Neural progenitor cell (in vitro differentiated cells): ENCODE data around the gene PRR12. TPM values are rescaled to one million over a fixed set of nuclear protein-coding genes. Genes with fewer than 3 reads are reported as not detected.

Source experiments
- DNase-seq: peaks from one replicate; pipeline ENCODE4 v3.0.0-alpha.2; 2016; ENCODE audit warnings: low spot score
- H2AFZ ChIP-seq: fragments of 200-600 bp; sonication (generic); replicated peaks from 2 replicates; pipeline ENCODE4 v1.6.1; 2016; ENCODE audit warnings: antibody characterized with exemption
- H3F3A ChIP-seq: fragments of 200-600 bp; sonication (generic); 2 replicates; pipeline ENCODE4 v1.6.1; 2016; ENCODE audit warnings: antibody characterized with exemption, low read depth
- H3K27ac ChIP-seq: fragments of 200-600 bp; sonication (generic); 2 replicates; pipeline ENCODE4 v1.5.1; 2016; ENCODE audit warnings: mild to moderate bottlenecking
- H3K27me3 ChIP-seq: fragments of 200-600 bp; sonication (generic); 2 replicates; pipeline ENCODE4 v1.6.1; 2016; ENCODE audit warnings: mild to moderate bottlenecking, moderate library complexity
- H3K36me3 ChIP-seq: fragments of 200-600 bp; sonication (generic); 2 replicates; pipeline ENCODE4 v1.5.1; 2016
- H3K4me1 ChIP-seq: fragments of 200-600 bp; sonication (generic); 2 replicates; pipeline ENCODE4 v1.6.1; 2016; ENCODE audit warnings: mixed run types
- H3K4me2 ChIP-seq: fragments of 200-600 bp; sonication (generic); 2 replicates; pipeline ENCODE4 v1.6.1; 2016
- H3K4me3 ChIP-seq: fragments of 200-600 bp; sonication (generic); 2 replicates; pipeline ENCODE4 v1.5.1; 2016
- H3K79me2 ChIP-seq: fragments of 200-600 bp; sonication (generic); 2 replicates; pipeline ENCODE4 v1.6.1; 2016; ENCODE audit warnings: low read depth
- H3K9ac ChIP-seq: fragments of 200-600 bp; sonication (generic); 2 replicates; pipeline ENCODE4 v1.6.1; 2016
- H3K9me3 ChIP-seq: fragments of 200-600 bp; sonication (generic); 2 replicates; pipeline ENCODE4 v1.5.1; 2016; ENCODE audit warnings: low read depth
- H4K20me1 ChIP-seq: fragments of 200-600 bp; sonication (generic); 2 replicates; pipeline ENCODE4 v1.6.1; 2016; ENCODE audit warnings: low read depth
- H3K27ac Mint-ChIP-seq: 3 replicates; pipeline ENCODE4 v1.8.0; 2021; ENCODE audit warnings: mixed read lengths
- H3K27me3 Mint-ChIP-seq: 2 replicates; pipeline ENCODE4 v1.8.0; 2022; ENCODE audit warnings: low read depth, mild to moderate bottlenecking, inconsistent platforms, moderate library complexity, mixed read lengths; ENCODE audit not compliant: insufficient read depth
- H3K36me3 Mint-ChIP-seq: 3 replicates; pipeline ENCODE4 v1.8.0; 2021; ENCODE audit warnings: mixed read lengths
- H3K4me1 Mint-ChIP-seq: 3 replicates; pipeline ENCODE4 v1.8.0; 2021; ENCODE audit warnings: mixed read lengths
- H3K4me3 Mint-ChIP-seq: 3 replicates; pipeline ENCODE4 v1.8.0; 2021; ENCODE audit warnings: mild to moderate bottlenecking, moderate library complexity, mixed read lengths
- H3K9me3 Mint-ChIP-seq: 3 replicates; pipeline ENCODE4 v1.8.0; 2020; ENCODE audit warnings: mixed read lengths
- EZH2 ChIP-seq: fragments of 200-600 bp; sonication (generic); IDR thresholded peaks from 2 replicates; pipeline ENCODE4 v1.6.1; 2017; ENCODE audit warnings: antibody characterized with exemption, mild to moderate bottlenecking, moderate library complexity
- EZH2phosphoT487 ChIP-seq: fragments of 200-600 bp; sonication (generic); IDR thresholded peaks from 2 replicates; pipeline ENCODE4 v1.6.1; 2017; ENCODE audit warnings: antibody characterized with exemption
- total RNA-seq: library from RNA; depleted of rRNA; stranded (reverse); fragments of >200 nt; gene quantifications from 2 replicates; pipeline ENCODE4 v1.2.3, GENCODE V29; 2015; ENCODE audit warnings: low replicate concordance
- TF ChIP-seq, protein P1 (sequence below): fragments of 200-600 bp; sonication (generic); IDR thresholded peaks from 2 replicates; pipeline ENCODE4 v1.5.1; 2017; ENCODE audit warnings: antibody characterized with exemption, mild to moderate bottlenecking

Gene PRR12
- total RNA-seq, 1 donor from 2014 or later: 3.2 TPM

DNA sequence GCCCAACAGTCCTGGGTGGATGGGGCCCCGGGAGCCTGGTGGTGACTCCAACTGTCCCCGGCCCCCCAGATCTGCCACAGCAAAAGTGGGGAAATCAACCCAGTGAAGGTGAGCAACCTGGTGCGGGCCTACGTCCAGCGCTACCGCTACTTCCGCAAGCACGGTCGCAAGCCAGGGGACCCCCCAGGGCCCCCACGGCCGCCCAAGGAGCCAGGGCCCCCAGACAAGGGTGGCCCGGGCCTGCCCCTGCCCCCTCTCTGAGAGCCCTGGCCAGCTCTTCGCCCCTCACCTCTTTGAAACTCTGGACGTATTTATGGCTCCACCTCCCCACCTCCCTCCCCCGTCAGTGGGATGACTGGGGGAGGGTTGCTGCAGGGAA lies 67.1 kb downstream of the PRR12 start:
- Histone ChIP-seq H3K4me1 (no peaks in the 10 kb centered on the region), H4K20me1 (peaks cover 24% of the 10 kb centered on the region), H3K4me2 (no peak overlapping the region), H3K27ac (no peak overlapping the region), H3K9me3 (no peaks in the 10 kb centered on the region), H3K4me3 (no peak overlapping the region), H3K27me3 (no peaks in the 10 kb centered on the region), H3K9ac (no peak overlapping the region), H2AFZ (no peak overlapping the region), H3K79me2 (peaks cover under 1% of the 10 kb centered on the region), H3F3A (peaks cover 25% of the 10 kb centered on the region), H3K36me3 (peaks cover 4% of the 10 kb centered on the region)
- H3K36me3 Mint-ChIP-seq: peaks cover 30% of the 10 kb centered on the region
- H3K27me3 Mint-ChIP-seq: no peaks in the 10 kb centered on the region
- H3K4me3 Mint-ChIP-seq: no peak overlapping the region
- TF ChIP-seq, protein P1, sequence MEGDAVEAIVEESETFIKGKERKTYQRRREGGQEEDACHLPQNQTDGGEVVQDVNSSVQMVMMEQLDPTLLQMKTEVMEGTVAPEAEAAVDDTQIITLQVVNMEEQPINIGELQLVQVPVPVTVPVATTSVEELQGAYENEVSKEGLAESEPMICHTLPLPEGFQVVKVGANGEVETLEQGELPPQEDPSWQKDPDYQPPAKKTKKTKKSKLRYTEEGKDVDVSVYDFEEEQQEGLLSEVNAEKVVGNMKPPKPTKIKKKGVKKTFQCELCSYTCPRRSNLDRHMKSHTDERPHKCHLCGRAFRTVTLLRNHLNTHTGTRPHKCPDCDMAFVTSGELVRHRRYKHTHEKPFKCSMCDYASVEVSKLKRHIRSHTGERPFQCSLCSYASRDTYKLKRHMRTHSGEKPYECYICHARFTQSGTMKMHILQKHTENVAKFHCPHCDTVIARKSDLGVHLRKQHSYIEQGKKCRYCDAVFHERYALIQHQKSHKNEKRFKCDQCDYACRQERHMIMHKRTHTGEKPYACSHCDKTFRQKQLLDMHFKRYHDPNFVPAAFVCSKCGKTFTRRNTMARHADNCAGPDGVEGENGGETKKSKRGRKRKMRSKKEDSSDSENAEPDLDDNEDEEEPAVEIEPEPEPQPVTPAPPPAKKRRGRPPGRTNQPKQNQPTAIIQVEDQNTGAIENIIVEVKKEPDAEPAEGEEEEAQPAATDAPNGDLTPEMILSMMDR: no peak
- TF ChIP-seq EZH2phosphoT487 (no peak), EZH2 (no peak)
- H3K9me3 Mint-ChIP-seq: no peaks in the 10 kb centered on the region
- DNase-seq: no peak
- no peaks in the 10 kb centered on the region for H3K4me1 Mint-ChIP-seq
- H3K27ac Mint-ChIP-seq: no peak overlapping the region

DNA sequence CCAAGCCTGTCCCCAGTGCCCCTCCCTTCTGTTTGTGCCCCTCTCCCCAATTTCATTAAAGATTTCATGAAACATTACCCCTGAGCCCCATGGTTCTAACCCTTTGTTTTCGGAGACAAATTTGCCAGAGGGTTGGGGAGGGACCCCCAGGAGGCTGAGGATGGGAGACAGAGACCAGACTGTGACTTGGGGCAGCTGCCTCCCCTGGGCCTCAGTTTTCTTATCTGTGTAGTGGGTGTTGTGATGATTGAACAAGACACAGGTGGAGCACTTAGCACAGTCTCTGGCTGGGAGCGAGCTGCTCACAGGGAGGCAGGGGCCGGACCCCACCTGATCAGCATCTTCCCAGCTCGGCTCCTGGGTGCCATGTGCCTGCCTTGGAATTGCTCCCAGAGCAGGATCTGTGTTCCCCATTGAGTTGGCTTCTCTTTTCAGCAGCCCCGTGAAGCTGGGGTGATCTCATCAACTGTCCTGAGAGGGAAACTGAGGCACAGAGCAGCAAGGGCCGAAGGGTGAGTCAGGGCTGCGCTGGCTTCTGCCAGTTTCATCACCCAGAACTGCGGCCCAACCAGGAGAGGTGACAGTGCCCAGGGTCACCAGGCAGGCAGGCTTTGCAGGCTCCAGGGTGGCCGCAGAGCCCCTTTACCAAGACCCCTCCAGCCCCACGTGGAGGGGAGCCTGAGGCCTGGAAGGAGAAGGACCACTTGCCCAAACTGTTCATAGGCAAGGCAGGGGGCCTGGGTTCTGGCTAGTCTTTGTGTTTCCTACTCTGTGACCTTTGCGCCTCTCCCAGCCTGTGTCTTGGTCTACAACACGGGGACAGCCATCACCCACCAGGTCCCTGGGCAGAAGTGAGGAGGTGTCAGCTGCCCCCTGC lies 67.8 kb downstream of the PRR12 start:
- Histone ChIP-seq H2AFZ (no peak overlapping the region), H3K4me2 (no peak overlapping the region), H3K27me3 (no peaks in the 10 kb centered on the region), H3K27ac (no peak overlapping the region), H4K20me1 (peaks cover 25% of the 10 kb centered on the region), H3K4me3 (no peak overlapping the region), H3K36me3 (peaks cover 4% of the 10 kb centered on the region), H3K4me1 (peaks cover under 1% of the 10 kb centered on the region), H3K9ac (no peak overlapping the region), H3F3A (peaks cover 31% of the 10 kb centered on the region), H3K9me3 (no peaks in the 10 kb centered on the region), H3K79me2 (peaks cover 7% of the 10 kb centered on the region)
- H3K4me1 Mint-ChIP-seq: no peaks in the 10 kb centered on the region
- H3K27ac Mint-ChIP-seq: no peak overlapping the region
- H3K36me3 Mint-ChIP-seq: peaks cover 30% of the 10 kb centered on the region
- no peak overlapping the region for H3K4me3 Mint-ChIP-seq
- H3K9me3 Mint-ChIP-seq: no peaks in the 10 kb centered on the region
- TF ChIP-seq EZH2 (no peak), EZH2phosphoT487 (no peak)
- no peaks in the 10 kb centered on the region for H3K27me3 Mint-ChIP-seq
- DNase-seq: no peak

DNA sequence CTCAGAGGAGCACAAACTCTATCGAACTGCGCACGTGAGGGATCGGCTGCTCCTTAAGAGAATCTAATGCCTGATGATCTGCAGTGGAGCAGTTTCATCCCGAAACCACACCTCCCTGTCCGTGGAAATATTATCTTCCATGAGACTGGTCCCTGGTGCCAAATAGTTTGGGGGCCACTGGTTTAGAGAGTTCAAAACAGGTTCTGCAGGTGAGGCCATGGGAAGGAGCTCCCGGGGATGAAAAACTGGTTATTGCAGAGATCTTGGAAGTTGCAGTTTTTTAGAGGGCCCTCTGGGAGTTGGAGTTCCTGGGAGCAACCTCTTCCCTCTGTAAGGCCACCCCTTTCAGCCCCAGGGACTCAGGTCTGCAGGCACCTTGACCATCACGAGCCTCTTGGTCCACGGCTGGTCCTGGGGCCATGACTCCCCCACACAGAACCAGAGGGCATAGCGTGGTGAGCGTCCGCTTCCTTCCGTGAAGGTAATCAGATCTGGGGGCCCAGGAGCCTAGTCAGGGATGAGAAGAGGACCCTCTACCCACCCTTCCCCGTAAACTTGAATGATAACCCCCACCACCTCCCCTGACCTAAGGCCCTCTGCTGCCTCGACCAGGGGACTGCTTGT lies 69.5 kb downstream of the PRR12 start:
- Histone ChIP-seq H3K4me1 (peaks cover 4% of the 10 kb centered on the region), H3F3A (peaks cover 46% of the 10 kb centered on the region), H3K27me3 (no peaks in the 10 kb centered on the region), H3K4me3 (no peak overlapping the region), H2AFZ (no peak overlapping the region), H3K4me2 (no peak overlapping the region), H4K20me1 (peaks cover 27% of the 10 kb centered on the region), H3K36me3 (peaks cover 4% of the 10 kb centered on the region), H3K79me2 (peaks cover 17% of the 10 kb centered on the region), H3K9ac (no peak overlapping the region), H3K27ac (no peak overlapping the region), H3K9me3 (no peaks in the 10 kb centered on the region)
- DNase-seq: no peak
- Mint-ChIP-seq H3K4me1 (peaks cover 5% of the 10 kb centered on the region), H3K36me3 (peaks cover 25% of the 10 kb centered on the region), H3K27me3 (peaks cover 5% of the 10 kb centered on the region), H3K27ac (no peak overlapping the region), H3K9me3 (no peaks in the 10 kb centered on the region), H3K4me3 (no peak overlapping the region)
- TF ChIP-seq, protein P1: no peak
- TF ChIP-seq EZH2phosphoT487 (no peak), EZH2 (no peak)
